Neural cell (in vitro differentiated cells): ENCODE results near the gene RAMP3. TPM values are rescaled to one million over a fixed set of nuclear protein-coding genes. Genes with fewer than 3 reads are reported as not detected.

Experiments used
- H2AFZ ChIP-seq: fragments of 200-600, 300-800 bp; sonication (generic), shearing (Covaris generic); 2 replicates; pipeline ENCODE4 v1.6.0; 2014; ENCODE audit warnings: low read depth, mild to moderate bottlenecking, antibody characterized with exemption, low read length, moderate library complexity
- H3F3A ChIP-seq: fragments of 200-600 bp; shearing (Covaris generic); 2 replicates; pipeline ENCODE4 v1.6.1; 2016; ENCODE audit warnings: mild to moderate bottlenecking, moderate library complexity, mixed read lengths, antibody characterized with exemption, low read length; ENCODE audit not compliant: insufficient read depth, poor library complexity, severe bottlenecking
- H3K27ac ChIP-seq: fragments of 200-600, 300-800 bp; sonication (generic), shearing (Covaris generic); 2 replicates; pipeline ENCODE4 v1.5.1; 2014; ENCODE audit warnings: mild to moderate bottlenecking, low read length, moderate library complexity
- H3K27me3 ChIP-seq: fragments of 300-800, 200-600 bp; sonication (generic), shearing (Covaris generic); 2 replicates; pipeline ENCODE4 v1.6.0; 2014; ENCODE audit warnings: mild to moderate bottlenecking, low read depth, low read length, moderate library complexity; ENCODE audit not compliant: insufficient read depth
- H3K36me3 ChIP-seq: fragments of 300-800, 200-600 bp; sonication (generic), shearing (Covaris generic); 2 replicates; pipeline ENCODE4 v1.5.1; 2014; ENCODE audit warnings: mild to moderate bottlenecking, antibody characterized with exemption, low read length, moderate library complexity; ENCODE audit not compliant: insufficient read depth
- H3K4me2 ChIP-seq: fragments of 300-800, 200-600 bp; sonication (generic), shearing (Covaris generic); 2 replicates; pipeline ENCODE4 v1.6.0; 2014; ENCODE audit warnings: mild to moderate bottlenecking, low read length
- H3K4me3 ChIP-seq: fragments of 300-800, 200-600 bp; sonication (generic), shearing (Covaris generic); 2 replicates; pipeline ENCODE4 v1.5.1; 2014; ENCODE audit warnings: mild to moderate bottlenecking, low read length, moderate library complexity
- H3K79me2 ChIP-seq: fragments of 200-600 bp; shearing (Covaris generic); replicated peaks from 2 replicates; pipeline ENCODE4 v1.6.0; 2014; ENCODE audit warnings: mild to moderate bottlenecking, low read length, moderate library complexity; ENCODE audit not compliant: insufficient read depth
- H3K9ac ChIP-seq: fragments of 300-800, 200-600 bp; sonication (generic), shearing (Covaris generic); 2 replicates; pipeline ENCODE4 v1.6.1; 2016; ENCODE audit warnings: mild to moderate bottlenecking, low read length, mixed read lengths
- H3K9me2 ChIP-seq: fragments of 200-600 bp; shearing (Covaris generic); 2 replicates; pipeline ENCODE4 v1.6.1; 2016; ENCODE audit warnings: mild to moderate bottlenecking, low read length, mixed read lengths; ENCODE audit not compliant: insufficient read depth
- H3K9me3 ChIP-seq: fragments of 200-600, 300-800 bp; sonication (generic), shearing (Covaris generic); 2 replicates; pipeline ENCODE4 v1.6.1; 2016; ENCODE audit warnings: mild to moderate bottlenecking, mixed run types, low read length, moderate library complexity, mixed read lengths
- H4K20me1 ChIP-seq: fragments of 200-600 bp; shearing (Covaris generic); 2 replicates; pipeline ENCODE4 v1.6.1; 2016; ENCODE audit warnings: mild to moderate bottlenecking, mixed run types; ENCODE audit not compliant: insufficient read depth
- EP300 ChIP-seq: fragments of 450-650 bp; conservative IDR thresholded peaks from 2 replicates; pipeline ENCODE4 v1.6.1; 2014; ENCODE audit warnings: antibody characterized with exemption, mild to moderate bottlenecking, moderate library complexity; ENCODE audit not compliant: poor library complexity, severe bottlenecking
- EZH2 ChIP-seq: fragments of 200-600, 300-800 bp; shearing (Covaris generic), sonication (generic); IDR thresholded peaks from 2 replicates; pipeline ENCODE4 v1.6.1; 2014; ENCODE audit warnings: antibody characterized with exemption, low read length, borderline replicate concordance, mild to moderate bottlenecking; ENCODE audit not compliant: insufficient read depth, poor library complexity, severe bottlenecking
- MXI1 ChIP-seq: fragments of 450-650 bp; conservative IDR thresholded peaks from 2 replicates; pipeline ENCODE4 v1.6.1; 2014; ENCODE audit warnings: antibody characterized with exemption, mild to moderate bottlenecking; ENCODE audit not compliant: poor library complexity, severe bottlenecking
- POLR2AphosphoS5 ChIP-seq: IDR thresholded peaks from 2 replicates; pipeline ENCODE4 v1.6.1; 2012
- RAD21 ChIP-seq: fragments of 450-650 bp; conservative IDR thresholded peaks from 2 replicates; pipeline ENCODE4 v1.6.1; 2014; ENCODE audit warnings: antibody characterized with exemption, mild to moderate bottlenecking, moderate library complexity
- SMC3 ChIP-seq: fragments of 450-650 bp; conservative IDR thresholded peaks from 2 replicates; pipeline ENCODE4 v1.6.1; 2014; ENCODE audit warnings: antibody characterized with exemption, mild to moderate bottlenecking, moderate library complexity; ENCODE audit not compliant: poor library complexity
- TAF1 ChIP-seq: IDR thresholded peaks from 2 replicates; pipeline ENCODE4 v1.6.1; 2012; ENCODE audit warnings: low read depth
- polyA plus RNA-seq: library from polyadenylated mRNA; depleted of rRNA; stranded (reverse); fragments of >200 nt; gene quantifications from 2 replicates; pipeline ENCODE4 v1.2.3, GENCODE V29; 2014
- TF ChIP-seq, protein P1 (sequence below): IDR thresholded peaks from 2 replicates; pipeline ENCODE4 v1.6.1; 2012; ENCODE audit warnings: borderline replicate concordance
- TF ChIP-seq, protein P2 (sequence below): fragments of 450-650 bp; IDR thresholded peaks from 2 replicates; pipeline ENCODE4 v1.5.1; 2014; ENCODE audit warnings: antibody characterized with exemption, mild to moderate bottlenecking, moderate library complexity; ENCODE audit not compliant: poor library complexity, severe bottlenecking

RAMP3 gene
- polyA plus RNA-seq, 1 donor from 2014 or later = not detected

DNA sequence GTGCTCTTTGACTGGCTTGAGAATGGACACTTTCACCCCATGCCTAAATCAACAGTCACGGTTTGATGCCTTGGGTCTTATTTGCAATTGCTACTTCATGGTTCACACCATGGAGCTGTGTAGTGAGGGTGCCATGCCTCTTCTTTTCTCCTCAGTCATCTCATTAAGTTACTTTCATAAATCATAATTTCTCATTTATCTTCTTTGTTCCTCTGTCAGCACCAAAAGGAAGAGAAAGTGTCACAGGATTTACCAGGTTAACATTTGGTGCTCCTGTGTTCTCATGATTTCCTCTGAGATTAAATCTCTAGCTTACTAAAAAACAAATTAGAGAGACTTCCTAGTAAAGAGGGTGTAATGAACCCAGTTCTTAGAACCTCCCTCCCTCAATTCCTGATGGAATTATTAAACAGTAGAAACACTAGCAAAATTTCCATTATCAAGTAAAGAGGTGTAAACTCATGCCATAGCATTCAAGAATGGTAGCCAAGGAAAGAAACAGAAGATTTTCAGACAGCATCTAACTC lies 75.7 kb downstream of the RAMP3 start:
- Histone ChIP-seq H3K36me3 (no peaks in the 10 kb centered on the region), H3K9me2 (no peaks in the 10 kb centered on the region), H3K9ac (no peak overlapping the region), H3K4me2 (no peak overlapping the region), H2AFZ (no peak overlapping the region), H3K27me3 (no peaks in the 10 kb centered on the region), H4K20me1 (no peaks in the 10 kb centered on the region), H3K27ac (no peak overlapping the region), H3K9me3 (no peaks in the 10 kb centered on the region), H3F3A (no peaks in the 10 kb centered on the region), H3K79me2 (no peaks in the 10 kb centered on the region), H3K4me3 (no peak overlapping the region)
- TF ChIP-seq RAD21 = no peak
- TF ChIP-seq, protein P1, sequence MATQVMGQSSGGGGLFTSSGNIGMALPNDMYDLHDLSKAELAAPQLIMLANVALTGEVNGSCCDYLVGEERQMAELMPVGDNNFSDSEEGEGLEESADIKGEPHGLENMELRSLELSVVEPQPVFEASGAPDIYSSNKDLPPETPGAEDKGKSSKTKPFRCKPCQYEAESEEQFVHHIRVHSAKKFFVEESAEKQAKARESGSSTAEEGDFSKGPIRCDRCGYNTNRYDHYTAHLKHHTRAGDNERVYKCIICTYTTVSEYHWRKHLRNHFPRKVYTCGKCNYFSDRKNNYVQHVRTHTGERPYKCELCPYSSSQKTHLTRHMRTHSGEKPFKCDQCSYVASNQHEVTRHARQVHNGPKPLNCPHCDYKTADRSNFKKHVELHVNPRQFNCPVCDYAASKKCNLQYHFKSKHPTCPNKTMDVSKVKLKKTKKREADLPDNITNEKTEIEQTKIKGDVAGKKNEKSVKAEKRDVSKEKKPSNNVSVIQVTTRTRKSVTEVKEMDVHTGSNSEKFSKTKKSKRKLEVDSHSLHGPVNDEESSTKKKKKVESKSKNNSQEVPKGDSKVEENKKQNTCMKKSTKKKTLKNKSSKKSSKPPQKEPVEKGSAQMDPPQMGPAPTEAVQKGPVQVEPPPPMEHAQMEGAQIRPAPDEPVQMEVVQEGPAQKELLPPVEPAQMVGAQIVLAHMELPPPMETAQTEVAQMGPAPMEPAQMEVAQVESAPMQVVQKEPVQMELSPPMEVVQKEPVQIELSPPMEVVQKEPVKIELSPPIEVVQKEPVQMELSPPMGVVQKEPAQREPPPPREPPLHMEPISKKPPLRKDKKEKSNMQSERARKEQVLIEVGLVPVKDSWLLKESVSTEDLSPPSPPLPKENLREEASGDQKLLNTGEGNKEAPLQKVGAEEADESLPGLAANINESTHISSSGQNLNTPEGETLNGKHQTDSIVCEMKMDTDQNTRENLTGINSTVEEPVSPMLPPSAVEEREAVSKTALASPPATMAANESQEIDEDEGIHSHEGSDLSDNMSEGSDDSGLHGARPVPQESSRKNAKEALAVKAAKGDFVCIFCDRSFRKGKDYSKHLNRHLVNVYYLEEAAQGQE = no peak
- no peak for TF ChIP-seq TAF1
- TF ChIP-seq, protein P2, sequence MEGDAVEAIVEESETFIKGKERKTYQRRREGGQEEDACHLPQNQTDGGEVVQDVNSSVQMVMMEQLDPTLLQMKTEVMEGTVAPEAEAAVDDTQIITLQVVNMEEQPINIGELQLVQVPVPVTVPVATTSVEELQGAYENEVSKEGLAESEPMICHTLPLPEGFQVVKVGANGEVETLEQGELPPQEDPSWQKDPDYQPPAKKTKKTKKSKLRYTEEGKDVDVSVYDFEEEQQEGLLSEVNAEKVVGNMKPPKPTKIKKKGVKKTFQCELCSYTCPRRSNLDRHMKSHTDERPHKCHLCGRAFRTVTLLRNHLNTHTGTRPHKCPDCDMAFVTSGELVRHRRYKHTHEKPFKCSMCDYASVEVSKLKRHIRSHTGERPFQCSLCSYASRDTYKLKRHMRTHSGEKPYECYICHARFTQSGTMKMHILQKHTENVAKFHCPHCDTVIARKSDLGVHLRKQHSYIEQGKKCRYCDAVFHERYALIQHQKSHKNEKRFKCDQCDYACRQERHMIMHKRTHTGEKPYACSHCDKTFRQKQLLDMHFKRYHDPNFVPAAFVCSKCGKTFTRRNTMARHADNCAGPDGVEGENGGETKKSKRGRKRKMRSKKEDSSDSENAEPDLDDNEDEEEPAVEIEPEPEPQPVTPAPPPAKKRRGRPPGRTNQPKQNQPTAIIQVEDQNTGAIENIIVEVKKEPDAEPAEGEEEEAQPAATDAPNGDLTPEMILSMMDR = no peak
- TF ChIP-seq MXI1 = no peak
- no peak for TF ChIP-seq EP300
- no peak for TF ChIP-seq EZH2
- TF ChIP-seq POLR2AphosphoS5 = no peak
- TF ChIP-seq SMC3 = no peak

Other genes with a start within 250 kb of the RAMP3 start
- gene MYO1G, start 178.8 kb upstream of the RAMP3 start, polyA plus RNA-seq = 0.38 TPM in 1 of 2 replicates, not detected in the other
- gene CCM2, start 157.6 kb upstream of the RAMP3 start, polyA plus RNA-seq = 25.8 and 37.5 TPM in 2 replicates
- 8.5 and 14.5 TPM in 2 replicates for gene NACAD, start 68.8 kb upstream of the RAMP3 start, polyA plus RNA-seq
- gene TBRG4, start 46.1 kb upstream of the RAMP3 start, polyA plus RNA-seq = 52.8 and 75.3 TPM in 2 replicates